GM12878 (cell line): Measurements from ENCODE around the gene FPR1. TPM values are rescaled to one million over a fixed set of nuclear protein-coding genes. Genes with fewer than 3 reads are reported as not detected.

Experiments used
- ATAC-seq: fragments of 200-7000 bp; cut with Tn5 transposase; 3 replicates; pipeline ENCODE4 v1.9.1; 2020; ENCODE audit warnings: mild to moderate bottlenecking, moderate library complexity
- BruUV-seq: library from RNA; stranded (reverse); fragments of 400-500 nt; replicated peaks from 2 replicates; lab custom pipeline; 2021; lab: Mats Ljungman, UMichigan
- CTCF ChIA-PET: fragments of 300-600 bp; sonication (Branson Sonifier 250); formaldehyde crosslinking; extraction: SDS; loops from one replicate; lab custom pipeline; 2021; ENCODE audit warnings: inconsistent platforms; lab: Yijun Ruan, JAX
- POLR2A ChIA-PET: fragments of 350-600 bp; formaldehyde crosslinking; extraction: SDS; loops from one replicate; lab custom pipeline; 2021; ENCODE audit warnings: inconsistent platforms; lab: Charles Lee
- RAD21 ChIA-PET: fragments of 300-600 bp; sonication (Branson Sonifier 250); formaldehyde crosslinking; loops from one replicate; lab custom pipeline; 2023; ENCODE audit warnings: antibody characterized with exemption; ENCODE audit not compliant: unreplicated experiment; lab: Charles Lee
- SMC1A ChIA-PET: fragments of 300-600 bp; sonication (Branson Sonifier 250); formaldehyde crosslinking; loops from one replicate; lab custom pipeline; 2023; ENCODE audit not compliant: unreplicated experiment, uncharacterized antibody; lab: Charles Lee
- DNase-seq: peaks from one replicate; pipeline ENCODE4 v3.0.0-alpha.2; 2011; ENCODE audit warnings: low read depth, low spot score
- FAIRE-seq: peaks from 3 replicates; lab custom pipeline; 2011; peaks lifted over from hg19 to GRCh38; lab: Jason Lieb, UNC
- H2AFZ ChIP-seq: 2 replicates; pipeline ENCODE4 v1.6.0; 2011; ENCODE audit warnings: low read depth, low read length, control low read depth; ENCODE audit not compliant: control insufficient read depth
- H3K27ac ChIP-seq: 2 replicates; pipeline ENCODE4 v1.5.1; 2011; ENCODE audit warnings: control low read depth; ENCODE audit not compliant: control insufficient read depth, insufficient read depth
- H3K27me3 ChIP-seq, 2 experiments: replicated peaks in 1 of 2; 2 replicates each; pipeline versions ENCODE4 v1.6.0 to v1.6.1; 2011; ENCODE audit warnings: low read length in 1 of 2; ENCODE audit not compliant: control insufficient read depth in 2 of 2, insufficient read depth in 2 of 2
- H3K36me3 ChIP-seq, 2 experiments: 2 replicates each; pipeline ENCODE4 v1.5.1; 2011; ENCODE audit warnings: low read length in 1 of 2; ENCODE audit not compliant: control insufficient read depth in 2 of 2, insufficient read depth in 2 of 2
- H3K4me1 ChIP-seq: 2 replicates; pipeline ENCODE4 v1.6.1; 2011; ENCODE audit warnings: mild to moderate bottlenecking, low read length, moderate library complexity, mixed read lengths; ENCODE audit not compliant: control insufficient read depth, insufficient read depth
- H3K4me2 ChIP-seq: 2 replicates; pipeline ENCODE4 v1.6.0; 2011; ENCODE audit warnings: control low read depth; ENCODE audit not compliant: control insufficient read depth, insufficient read depth
- H3K4me3 ChIP-seq: fragments of 200-600 bp; sonication (generic); 2 replicates; pipeline ENCODE4 v1.5.1; 2016
- H3K79me2 ChIP-seq: 2 replicates; pipeline ENCODE4 v1.6.0; 2011; ENCODE audit warnings: low read length; ENCODE audit not compliant: control insufficient read depth, insufficient read depth
- H3K9ac ChIP-seq: 2 replicates; pipeline ENCODE4 v1.8.0; 2011; ENCODE audit warnings: low read length, control low read depth, mixed read lengths; ENCODE audit not compliant: control insufficient read depth, insufficient read depth
- H3K9me3 ChIP-seq: replicated peaks from 3 replicates; pipeline ENCODE4 v1.5.1; 2011; ENCODE audit warnings: mild to moderate bottlenecking, low read length; ENCODE audit not compliant: control insufficient read depth, insufficient read depth
- H4K20me1 ChIP-seq: 2 replicates; pipeline ENCODE4 v1.6.0; 2011; ENCODE audit not compliant: control insufficient read depth, insufficient read depth
- BCL11A ChIP-seq: IDR thresholded peaks from 2 replicates; pipeline ENCODE4 v1.6.1; 2011; ENCODE audit warnings: low read depth, low read length
- BCL3 ChIP-seq: IDR thresholded peaks from 2 replicates; pipeline ENCODE4 v1.6.1; 2011; ENCODE audit warnings: borderline replicate concordance, low read depth, mild to moderate bottlenecking, moderate library complexity, low read length; ENCODE audit not compliant: insufficient read depth, poor library complexity, severe bottlenecking
- CEBPB ChIP-seq, 2 experiments: fragments of 150-350 bp in 1 of 2; IDR thresholded peaks; 2 replicates each; pipeline ENCODE4 v1.6.1; 2012 to 2014; ENCODE audit warnings: low read depth in 2 of 2, low read length in 2 of 2, borderline replicate concordance in 1 of 2, inconsistent platforms in 1 of 2
- CEBPZ ChIP-seq: fragments of 150-350 bp; IDR thresholded peaks from 2 replicates; pipeline ENCODE4 v1.6.1; 2016; ENCODE audit warnings: low read depth, low read length
- CTCF ChIP-seq, 3 experiments: IDR thresholded peaks in 2 of 3; conservative IDR thresholded peaks in 1 of 3; 2 replicates each; pipeline ENCODE4 v1.5.1; 2011; ENCODE audit warnings: low read depth in 3 of 3, low read length in 3 of 3, mild to moderate bottlenecking in 3 of 3, control low read depth in 2 of 3, moderate library complexity in 2 of 3, inconsistent platforms in 1 of 3, mixed read lengths in 1 of 3; ENCODE audit not compliant: control insufficient read depth in 2 of 3, insufficient read depth in 1 of 3; ENCODE audit errors: extremely low read depth in 1 of 3
- E2F4 ChIP-seq: IDR thresholded peaks from 2 replicates; pipeline ENCODE4 v1.6.1; 2012; ENCODE audit warnings: low read depth, low read length, improper control_type of control experiment
- FOS ChIP-seq: IDR thresholded peaks from 3 replicates; pipeline ENCODE4 v1.6.1; 2011; ENCODE audit warnings: borderline replicate concordance; ENCODE audit not compliant: insufficient read length; ENCODE audit errors: extremely low read depth
- HDAC6 ChIP-seq: fragments of 200-600 bp; sonication (generic); IDR thresholded peaks from one replicate; pipeline ENCODE4 v1.8.0; 2017; ENCODE audit warnings: antibody characterized with exemption; ENCODE audit not compliant: unreplicated experiment
- KDM1A ChIP-seq: fragments of 200-600 bp; sonication (generic); IDR thresholded peaks from 2 replicates; pipeline ENCODE4 v1.6.1; 2016; ENCODE audit warnings: borderline replicate concordance
- NRF1 ChIP-seq: conservative IDR thresholded peaks from 2 replicates; pipeline ENCODE4 v1.6.1; 2011; ENCODE audit warnings: mild to moderate bottlenecking, low read depth, low read length, improper control_type of control experiment
- RFX5 ChIP-seq: IDR thresholded peaks from 2 replicates; pipeline ENCODE4 v1.6.1; 2011; ENCODE audit warnings: low read depth, low read length, improper control_type of control experiment
- SP1 ChIP-seq: IDR thresholded peaks from one replicate; pipeline ENCODE4 v1.6.1; 2011; ENCODE audit warnings: low read depth, low read length
- SREBF1 ChIP-seq: IDR thresholded peaks from 2 replicates; pipeline ENCODE4 v1.6.1; 2012; ENCODE audit warnings: mild to moderate bottlenecking, low read length
- TCF7 ChIP-seq: IDR thresholded peaks from 2 replicates; pipeline ENCODE4 v1.6.1; 2014; ENCODE audit warnings: antibody characterized with exemption, borderline replicate concordance
- WGBS: methylation state at CpG from one replicate; pipeline ENCODE4 v1.1.6; 2016; ENCODE audit warnings: low lambda C conversion rate; ENCODE audit not compliant: insufficient replicate concordance, insufficient coverage; ENCODE audit errors: missing lambda C conversion rate; 5-methylcytosine and 5-hydroxymethylcytosine counted together
- in situ Hi-C: fragments of 300-500 bp; cut with MboI; formaldehyde crosslinking; loops from 9 replicates; pipeline ENCODE4 v1.14.3; 2018; ENCODE audit warnings: mixed read lengths
- intact Hi-C: fragments of 100-400 bp; cut with micrococcal nuclease; formaldehyde crosslinking; loops from one replicate; pipeline ENCODE4 v1.14.2; 2022; ENCODE audit not compliant: unreplicated experiment
- polyA plus RNA-seq, 11 experiments: library from polyadenylated mRNA; depleted of rRNA in 4 of 11; unstranded in 6 of 11; stranded (reverse) in 5 of 11; fragments of >200 nt; fragmentation: Nextera tagmentation in 4 of 11; fragmentation: Illumina TruSeq in 1 of 11; extraction: Ambion mirVana in 4 of 11; extraction: Trizol in 1 of 11; gene quantifications; 1 replicate in 1 of 11; 2 replicates in 10 of 11; pipeline versions ENCODE4 v1.2.1 to v1.2.3, GENCODE V29; 2011 to 2016; ENCODE audit warnings: inconsistent platforms in 2 of 11, missing spikeins in 2 of 11, low read depth in 1 of 11
- total RNA-seq, 4 experiments: library from RNA; depleted of rRNA in 3 of 4; stranded (reverse); fragments of >200 nt in 3 of 4; fragmentation: Illumina TruSeq in 1 of 4; extraction: Trizol in 1 of 4; gene quantifications; 2 replicates each; pipeline versions ENCODE4 v1.2.1 to v1.2.3, GENCODE V29; 2013 to 2021
- TF ChIP-seq, protein P1 (sequence below): IDR thresholded peaks from 2 replicates; pipeline ENCODE4 v1.6.1; 2011; ENCODE audit warnings: borderline replicate concordance, low read depth, mild to moderate bottlenecking, moderate library complexity, mixed read lengths, low read length; ENCODE audit not compliant: insufficient read depth; ENCODE audit errors: extremely low read length

FPR1 gene
- total and polyA plus RNA-seq, 10 of the 15 experiments (the other 5 are each of a cell fraction or from before 2014, with no cell fraction given): not detected

- Histone ChIP-seq H2AFZ (no peak overlapping the region), H3K4me1 (no peaks in the 10 kb centered on the region), H3K4me3 (no peak overlapping the region), H3K4me2 (no peak overlapping the region), H4K20me1 (no peaks in the 10 kb centered on the region), H3K27ac (no peak overlapping the region), H3K79me2 (no peaks in the 10 kb centered on the region), H3K27me3 (no peaks in the 10 kb centered on the region), H3K9me3 (no peaks in the 10 kb centered on the region; the same call in 2 of the 3 replicates), H3K9ac (no peak overlapping the region), H3K36me3 (no peaks in the 10 kb centered on the region)
- POLR2A ChIA-PET: no interaction called here
- FAIRE-seq (no peak), DNase-seq (no peak), ATAC-seq (no peak)
- intact Hi-C loops (no loop called here), in situ Hi-C loops (no loop called here)
- CTCF ChIA-PET: no interaction called here
- BruUV-seq: no TSS peak
- WGBS: 11% methylated on average over 10 of the region's 10 CpGs
- SMC1A ChIA-PET: no interaction called here
- RAD21 ChIA-PET: no interaction called here
- TF ChIP-seq BCL3 (no peak), CTCF (IDR thresholded peaks at IDR 0.05 in 2 of 3, conservative IDR thresholded peaks at IDR 0.05 in 1 of 3; ENCODE audit: control insufficient read depth in 2 of 3, extremely low read depth in 1 of 3, insufficient read depth in 1 of 3, low read depth in 3 of 3, low read length in 3 of 3) (no peak), CEBPZ (no peak), BCL11A (no peak), SREBF1 (no peak), KDM1A (no peak), FOS (no peak), SP1 (no peak), RFX5 (no peak), TCF7 (no peak), CEBPB (IDR thresholded peaks at IDR 0.05; ENCODE audit: borderline replicate concordance in 1 of 2, low read depth in 2 of 2, low read length in 2 of 2) (no peak), E2F4 (no peak), HDAC6 (no peak), NRF1 (no peak)
- TF ChIP-seq, protein P1, sequence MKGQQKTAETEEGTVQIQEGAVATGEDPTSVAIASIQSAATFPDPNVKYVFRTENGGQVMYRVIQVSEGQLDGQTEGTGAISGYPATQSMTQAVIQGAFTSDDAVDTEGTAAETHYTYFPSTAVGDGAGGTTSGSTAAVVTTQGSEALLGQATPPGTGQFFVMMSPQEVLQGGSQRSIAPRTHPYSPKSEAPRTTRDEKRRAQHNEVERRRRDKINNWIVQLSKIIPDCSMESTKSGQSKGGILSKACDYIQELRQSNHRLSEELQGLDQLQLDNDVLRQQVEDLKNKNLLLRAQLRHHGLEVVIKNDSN: no peak
These were observed 15.8 kb downstream of the FPR1 start for GRCh38 chr19:51735759-51736449.
